H54 (cell line): Measurements from ENCODE around the gene RABAC1.

Experiments
- DNase-seq: peaks from one replicate; pipeline ENCODE4 v3.0.0; 2011; ENCODE audit warnings: low spot score, mixed read lengths; ENCODE audit not compliant: insufficient read length
- FAIRE-seq: peaks from 3 replicates; lab custom pipeline; 2011; peaks lifted over from hg19 to GRCh38; lab: Jason Lieb, UNC
- POLR2A ChIP-seq: IDR thresholded peaks from 2 replicates; pipeline ENCODE4 v1.6.1; 2011; ENCODE audit warnings: low read depth, mild to moderate bottlenecking, low read length

RABAC1 gene

DNA sequence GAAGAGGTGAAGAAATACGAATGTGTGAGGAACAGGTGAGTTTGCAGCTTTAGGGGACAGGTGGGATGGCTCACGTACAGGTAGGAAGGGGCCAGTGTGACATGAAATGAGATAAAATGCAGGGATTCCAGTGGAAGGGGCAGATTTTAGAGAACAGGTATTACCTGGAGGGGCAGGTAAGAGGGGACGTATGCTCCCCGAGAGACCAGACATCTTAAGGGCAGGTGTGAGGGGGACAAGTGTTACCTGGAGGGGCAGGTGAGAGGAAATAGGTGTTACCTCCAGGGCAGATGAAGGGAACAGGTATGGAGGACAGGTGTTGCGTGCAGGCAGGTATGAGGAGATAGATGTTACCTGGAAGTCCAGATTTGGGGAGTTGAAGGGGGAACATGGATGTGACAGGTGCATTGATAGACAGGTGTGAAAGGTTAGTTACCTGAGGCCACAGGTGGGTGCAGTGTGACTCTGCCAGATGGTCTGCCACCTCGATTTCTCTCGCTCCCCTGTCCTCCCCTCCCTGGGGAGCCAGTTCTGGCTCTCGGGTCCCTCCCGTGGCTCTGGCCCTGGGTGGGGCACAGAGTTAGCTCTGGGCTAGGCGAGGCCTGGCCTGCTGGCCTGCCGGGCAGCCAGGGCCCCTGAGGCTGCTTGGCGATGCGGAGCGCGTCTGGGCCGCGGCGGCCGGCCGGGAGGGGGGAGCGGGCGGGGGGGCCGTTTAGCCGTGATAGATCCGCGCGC is 32.9 kb downstream of the RABAC1 start:
- no peak for TF ChIP-seq POLR2A
- DNase-seq (no peak), FAIRE-seq (no peak)

DNA sequence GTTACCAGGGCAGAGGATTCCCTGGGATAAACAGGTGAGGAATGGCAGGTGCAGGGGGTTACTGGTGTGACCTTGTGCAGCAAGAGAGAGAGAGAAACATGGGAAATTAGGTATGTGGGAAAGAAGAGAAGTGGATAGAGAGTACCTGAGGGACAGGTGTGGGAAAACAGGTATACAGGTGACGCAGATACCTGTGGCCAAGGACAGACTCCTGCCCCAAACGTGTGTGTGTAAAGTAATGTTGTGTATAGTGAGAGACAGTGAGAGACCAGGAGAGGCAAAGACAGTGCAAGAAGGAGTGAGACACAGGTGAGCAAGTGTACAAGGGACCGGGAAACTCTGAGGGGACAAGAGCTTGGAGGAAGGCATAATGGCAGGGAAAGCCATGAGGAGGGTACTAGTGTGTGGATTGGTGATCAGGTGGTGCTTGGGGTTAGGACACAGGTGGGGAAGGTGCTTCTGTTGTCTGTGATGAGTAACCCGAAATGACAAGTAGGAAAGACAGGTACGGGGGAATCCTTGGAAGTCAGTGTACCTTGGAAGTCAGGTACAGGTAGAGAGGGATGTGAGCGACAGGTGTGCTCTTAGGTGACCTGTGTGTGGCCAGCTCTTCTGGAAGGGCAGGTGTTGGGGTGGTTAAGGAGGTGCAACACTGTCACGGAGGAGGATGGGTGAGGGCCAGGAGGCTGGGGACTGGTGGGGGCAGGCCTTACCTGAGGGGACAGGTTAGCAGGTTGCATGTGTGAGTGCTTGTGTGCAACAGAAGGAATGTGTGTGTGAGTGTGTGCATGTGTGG is 33.7 kb downstream of the RABAC1 start:
- TF ChIP-seq POLR2A = no peak
- no peak for DNase-seq
- no peak for FAIRE-seq

DNA sequence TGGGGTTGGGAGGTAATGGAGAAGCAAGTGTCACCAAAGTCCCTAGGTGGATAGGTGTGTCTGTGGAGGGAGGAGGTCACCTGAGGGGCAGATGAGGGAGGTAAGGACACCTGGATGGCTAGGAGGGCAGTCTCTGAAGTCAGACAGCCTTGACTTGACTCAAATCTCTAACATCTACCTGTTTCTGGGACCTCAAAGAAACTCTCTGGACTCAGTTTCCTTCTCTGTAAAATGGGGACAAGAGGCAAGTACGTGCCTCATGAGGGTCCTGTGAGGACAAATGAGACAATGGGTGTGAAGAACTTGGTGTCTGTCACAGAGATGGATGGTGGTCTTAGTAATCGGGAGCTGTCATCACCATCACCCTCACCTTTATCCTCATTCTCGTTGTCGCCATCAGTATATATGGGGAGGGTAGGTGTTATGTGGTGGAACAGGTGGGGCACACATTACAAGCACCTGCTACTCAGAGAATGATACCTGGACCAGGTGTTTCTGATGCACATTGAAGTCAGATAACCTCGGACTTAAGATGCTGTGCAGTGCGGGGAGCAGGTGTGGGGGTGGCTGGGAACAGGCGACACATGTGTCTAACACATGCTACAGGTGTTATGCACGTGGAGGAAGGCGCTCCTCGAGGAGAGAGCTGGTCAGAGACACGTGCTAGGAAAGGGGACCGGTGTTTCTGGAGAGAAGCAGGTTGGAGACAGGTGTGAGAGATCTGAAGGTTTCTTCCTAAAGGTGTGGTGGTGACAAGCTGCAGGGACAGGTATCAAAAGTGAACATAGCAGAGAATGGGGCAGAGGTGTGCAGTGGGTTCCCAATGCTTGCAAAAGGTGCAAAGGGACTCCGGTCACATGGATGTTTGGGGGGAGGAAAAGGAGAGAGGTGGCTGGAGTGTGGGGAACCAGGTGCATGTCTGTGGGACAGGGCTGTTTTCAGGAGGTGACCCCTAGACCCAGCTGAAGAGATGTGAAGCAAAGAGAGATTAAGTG is 34.7 kb downstream of the RABAC1 start:
- FAIRE-seq = no peak
- no peak for TF ChIP-seq POLR2A
- no peak for DNase-seq

- no peak for TF ChIP-seq POLR2A
- DNase-seq (no peak), FAIRE-seq (no peak)
These were observed 35.9 kb downstream of the RABAC1 start for GRCh38 chr19:41923045-41923788.

GRCh38 chr19:41922585-41922984 is 36.5 kb downstream of the RABAC1 start:
- TF ChIP-seq POLR2A = no peak
- DNase-seq (no peak), FAIRE-seq (no peak)

DNA sequence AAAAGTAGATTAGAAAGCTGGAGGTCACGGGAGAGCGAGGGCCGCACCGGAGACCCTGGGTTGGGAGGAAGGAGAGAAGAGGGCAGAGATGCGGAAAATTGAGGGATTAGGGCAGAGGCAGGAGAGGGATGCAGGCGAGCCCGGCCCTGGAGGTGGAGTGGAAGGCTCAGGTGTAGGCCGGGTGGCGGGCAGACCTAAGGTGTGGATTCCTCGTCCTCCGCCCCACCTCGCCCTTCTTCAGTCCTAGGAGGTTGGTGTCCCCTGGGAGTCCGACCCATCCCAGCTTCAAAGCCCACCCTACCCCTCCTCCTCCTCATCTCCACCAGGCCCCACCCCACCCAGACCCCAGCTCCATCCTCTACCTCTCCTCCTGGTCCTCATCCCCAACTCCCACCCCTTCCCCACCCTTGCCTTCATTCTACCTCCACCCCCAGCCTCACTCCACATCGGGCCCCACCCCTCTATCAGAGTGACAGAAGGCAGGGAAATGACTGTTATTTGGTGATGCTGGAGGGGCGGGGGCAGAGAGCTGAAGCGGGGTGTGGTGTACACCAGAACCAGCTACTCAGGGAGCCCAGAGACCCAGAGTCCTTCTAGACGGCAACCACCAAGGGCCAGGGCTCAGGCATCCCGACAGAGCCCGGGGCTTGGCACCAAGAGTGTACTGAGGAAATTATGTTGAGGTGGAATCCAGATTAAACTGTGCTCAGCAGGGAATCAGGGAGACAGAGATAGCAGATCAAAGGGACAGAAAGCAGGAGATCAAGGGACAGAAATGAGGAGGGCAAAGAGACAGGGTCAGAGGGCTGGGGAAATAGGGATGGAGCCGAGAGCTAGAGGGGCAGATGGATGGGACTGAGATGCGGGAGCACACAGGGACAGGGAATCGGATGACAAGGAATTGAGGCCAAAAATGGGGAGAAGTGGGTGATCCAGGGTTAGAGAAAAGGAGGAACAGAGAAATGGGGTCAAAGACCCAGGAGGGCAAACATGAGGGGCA is 37.2 kb downstream of the RABAC1 start:
- no peak for FAIRE-seq

GRCh38 chr19:41920882-41921576 is 38.1 kb downstream of the RABAC1 start:
- FAIRE-seq (no peak), DNase-seq (no peak)
- no peak for TF ChIP-seq POLR2A

More for the DNA sequence above, 37.2 kb downstream of the RABAC1 start:
- no peak for TF ChIP-seq POLR2A
- DNase-seq = no peak

DNA sequence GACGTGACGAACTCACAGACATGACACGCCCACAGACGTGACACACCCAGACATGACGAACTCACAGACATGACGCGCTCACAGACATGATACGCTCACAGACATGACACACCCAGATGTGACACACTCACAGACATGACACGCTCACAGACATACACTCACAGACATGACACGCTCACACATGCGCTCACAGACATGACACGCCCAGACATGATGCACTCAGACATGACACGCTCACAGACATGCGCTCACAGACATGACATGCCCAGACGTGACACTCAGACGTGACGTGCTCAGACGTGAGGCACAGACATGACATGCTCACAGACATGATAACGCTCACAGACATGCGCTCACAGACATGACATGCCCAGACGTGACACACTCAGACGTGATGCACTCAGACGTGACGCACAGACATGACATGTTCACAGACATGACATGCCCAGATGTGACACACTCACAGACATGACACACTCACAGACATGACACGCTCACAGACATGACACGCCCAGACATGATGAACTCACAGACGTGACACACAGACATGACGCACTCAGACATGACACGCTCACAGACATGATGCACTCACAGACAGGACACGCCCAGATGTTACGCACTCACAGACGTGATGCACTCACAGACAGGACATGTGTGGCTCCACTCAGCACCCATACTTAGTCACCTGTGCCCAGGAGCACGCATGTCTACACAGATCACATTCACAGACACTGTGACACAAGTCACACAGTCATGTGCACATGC is 39.0 kb downstream of the RABAC1 start:
- DNase-seq (no peak), FAIRE-seq (no peak)
- TF ChIP-seq POLR2A = no peak

- no peak for TF ChIP-seq POLR2A
- FAIRE-seq (no peak), DNase-seq (no peak)
These were observed 40.4 kb downstream of the RABAC1 start for GRCh38 chr19:41918653-41919244.

DNA sequence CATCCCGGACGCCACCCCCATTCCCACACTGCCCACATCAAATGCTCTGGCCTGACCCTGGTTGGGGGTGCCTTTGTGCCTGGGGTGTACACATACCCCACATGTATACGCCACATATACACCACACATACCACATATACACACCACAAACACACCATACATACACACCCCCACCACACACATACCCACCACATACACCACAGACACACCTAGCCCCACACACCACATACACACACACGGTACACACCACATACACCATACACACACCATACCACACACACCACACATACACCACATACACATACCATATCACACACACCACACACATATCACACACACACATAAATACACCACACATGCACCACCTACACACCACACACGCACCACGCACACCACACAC is 41.0 kb downstream of the RABAC1 start:
- DNase-seq (no peak), FAIRE-seq (no peak)
- TF ChIP-seq POLR2A = no peak
